Measurements from ENCODE around the gene STARD8.

GRCh38 chrX:68691921-68692320, 44.5 kb downstream of the STARD8 start:
- TF ChIP-seq CTCF (IDR thresholded peaks at IDR 0.05) (no peak), POLR2AphosphoS5 (IDR thresholded peaks at IDR 0.05; ENCODE audit: insufficient read depth in 1 of 2, low read depth in 1 of 2) (no peak)

Measured in vagina (tissue), 2 donors.